Panc1 (cell line): ENCODE data around the gene ARG2.

Experiments
- POLR2AphosphoS5 ChIP-seq: IDR thresholded peaks from 2 replicates; pipeline ENCODE4 v1.6.1; 2012; ENCODE audit warnings: mild to moderate bottlenecking, low read depth, low read length, moderate library complexity
- SIN3A ChIP-seq: IDR thresholded peaks from 2 replicates; pipeline ENCODE4 v1.6.1; 2012; ENCODE audit warnings: low read depth, mild to moderate bottlenecking, low read length, moderate library complexity, borderline replicate concordance; ENCODE audit not compliant: insufficient read depth
- TCF7L2 ChIP-seq: IDR thresholded peaks from 2 replicates; pipeline ENCODE4 v1.6.1; 2011; ENCODE audit warnings: mild to moderate bottlenecking, low read depth, low read length, inconsistent platforms
- TF ChIP-seq, protein P1 (sequence below): fragments of 450-650 bp; IDR thresholded peaks from 2 replicates; pipeline ENCODE4 v1.5.1; 2017; ENCODE audit warnings: mild to moderate bottlenecking
- TF ChIP-seq, protein P2 (sequence below), 2 experiments: IDR thresholded peaks; 2 replicates each; pipeline ENCODE4 v1.6.1; 2011 to 2012; ENCODE audit warnings: low read depth in 2 of 2, control low read depth in 1 of 2, low read length in 1 of 2, mild to moderate bottlenecking in 1 of 2, moderate library complexity in 1 of 2; ENCODE audit not compliant: insufficient read depth in 1 of 2

DNA sequence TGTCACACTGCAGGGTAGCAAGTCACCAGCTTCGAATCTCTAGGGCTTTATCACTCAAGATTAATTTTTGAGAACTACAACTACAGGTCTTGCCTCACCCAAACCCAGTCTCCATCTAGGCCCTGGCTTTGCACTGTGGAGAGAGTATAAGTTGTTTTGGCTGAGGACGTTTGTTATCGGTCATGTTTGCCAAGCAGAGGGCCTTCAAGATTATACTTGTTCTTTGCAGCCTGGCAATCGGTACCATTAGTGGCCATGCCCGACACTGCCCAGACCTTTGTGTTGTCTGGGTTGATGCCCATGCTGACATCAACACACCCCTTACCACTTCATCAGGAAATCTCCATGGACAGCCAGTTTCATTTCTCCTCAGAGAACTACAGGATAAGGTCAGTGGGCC is 25.7 kb downstream of the ARG2 start:
- TF ChIP-seq, protein P1, sequence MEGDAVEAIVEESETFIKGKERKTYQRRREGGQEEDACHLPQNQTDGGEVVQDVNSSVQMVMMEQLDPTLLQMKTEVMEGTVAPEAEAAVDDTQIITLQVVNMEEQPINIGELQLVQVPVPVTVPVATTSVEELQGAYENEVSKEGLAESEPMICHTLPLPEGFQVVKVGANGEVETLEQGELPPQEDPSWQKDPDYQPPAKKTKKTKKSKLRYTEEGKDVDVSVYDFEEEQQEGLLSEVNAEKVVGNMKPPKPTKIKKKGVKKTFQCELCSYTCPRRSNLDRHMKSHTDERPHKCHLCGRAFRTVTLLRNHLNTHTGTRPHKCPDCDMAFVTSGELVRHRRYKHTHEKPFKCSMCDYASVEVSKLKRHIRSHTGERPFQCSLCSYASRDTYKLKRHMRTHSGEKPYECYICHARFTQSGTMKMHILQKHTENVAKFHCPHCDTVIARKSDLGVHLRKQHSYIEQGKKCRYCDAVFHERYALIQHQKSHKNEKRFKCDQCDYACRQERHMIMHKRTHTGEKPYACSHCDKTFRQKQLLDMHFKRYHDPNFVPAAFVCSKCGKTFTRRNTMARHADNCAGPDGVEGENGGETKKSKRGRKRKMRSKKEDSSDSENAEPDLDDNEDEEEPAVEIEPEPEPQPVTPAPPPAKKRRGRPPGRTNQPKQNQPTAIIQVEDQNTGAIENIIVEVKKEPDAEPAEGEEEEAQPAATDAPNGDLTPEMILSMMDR, result no peak
- TF ChIP-seq, protein P2, sequence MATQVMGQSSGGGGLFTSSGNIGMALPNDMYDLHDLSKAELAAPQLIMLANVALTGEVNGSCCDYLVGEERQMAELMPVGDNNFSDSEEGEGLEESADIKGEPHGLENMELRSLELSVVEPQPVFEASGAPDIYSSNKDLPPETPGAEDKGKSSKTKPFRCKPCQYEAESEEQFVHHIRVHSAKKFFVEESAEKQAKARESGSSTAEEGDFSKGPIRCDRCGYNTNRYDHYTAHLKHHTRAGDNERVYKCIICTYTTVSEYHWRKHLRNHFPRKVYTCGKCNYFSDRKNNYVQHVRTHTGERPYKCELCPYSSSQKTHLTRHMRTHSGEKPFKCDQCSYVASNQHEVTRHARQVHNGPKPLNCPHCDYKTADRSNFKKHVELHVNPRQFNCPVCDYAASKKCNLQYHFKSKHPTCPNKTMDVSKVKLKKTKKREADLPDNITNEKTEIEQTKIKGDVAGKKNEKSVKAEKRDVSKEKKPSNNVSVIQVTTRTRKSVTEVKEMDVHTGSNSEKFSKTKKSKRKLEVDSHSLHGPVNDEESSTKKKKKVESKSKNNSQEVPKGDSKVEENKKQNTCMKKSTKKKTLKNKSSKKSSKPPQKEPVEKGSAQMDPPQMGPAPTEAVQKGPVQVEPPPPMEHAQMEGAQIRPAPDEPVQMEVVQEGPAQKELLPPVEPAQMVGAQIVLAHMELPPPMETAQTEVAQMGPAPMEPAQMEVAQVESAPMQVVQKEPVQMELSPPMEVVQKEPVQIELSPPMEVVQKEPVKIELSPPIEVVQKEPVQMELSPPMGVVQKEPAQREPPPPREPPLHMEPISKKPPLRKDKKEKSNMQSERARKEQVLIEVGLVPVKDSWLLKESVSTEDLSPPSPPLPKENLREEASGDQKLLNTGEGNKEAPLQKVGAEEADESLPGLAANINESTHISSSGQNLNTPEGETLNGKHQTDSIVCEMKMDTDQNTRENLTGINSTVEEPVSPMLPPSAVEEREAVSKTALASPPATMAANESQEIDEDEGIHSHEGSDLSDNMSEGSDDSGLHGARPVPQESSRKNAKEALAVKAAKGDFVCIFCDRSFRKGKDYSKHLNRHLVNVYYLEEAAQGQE (IDR thresholded peaks at IDR 0.05; ENCODE audit: insufficient read depth in 1 of 2, low read depth in 2 of 2, low read length in 1 of 2), result no peak
- no peak for TF ChIP-seq POLR2AphosphoS5
- no peak for TF ChIP-seq SIN3A
- no peak for TF ChIP-seq TCF7L2
